ENCODE measurements around the gene TMEM163. TPM values are rescaled to one million over a fixed set of nuclear protein-coding genes. Genes with fewer than 3 reads are reported as not detected.
A peak's percentile ranks its signal among the peaks of the same experiment; 100 is the strongest.
"Not testable (repeated sequence)": the region's sequence is repeated elsewhere in the genome, so short reads cannot be mapped to it uniquely, and the experiment has no call there.

Gene TMEM163
- polyA plus RNA-seq, 5 donors = 4.8 to 13.6 (median 8.4) TPM

- no peak for DNase-seq
Observed at GRCh38 chr2:134725876-134726275, 7.1 kb upstream of the TMEM163 start.

- no peak for DNase-seq
Observed at GRCh38 chr2:134724341-134724740, 5.5 kb upstream of the TMEM163 start.

GRCh38 chr2:134723742-134724141, 4.9 kb upstream of the TMEM163 start:
- not testable (repeated sequence) for DNase-seq

DNA sequence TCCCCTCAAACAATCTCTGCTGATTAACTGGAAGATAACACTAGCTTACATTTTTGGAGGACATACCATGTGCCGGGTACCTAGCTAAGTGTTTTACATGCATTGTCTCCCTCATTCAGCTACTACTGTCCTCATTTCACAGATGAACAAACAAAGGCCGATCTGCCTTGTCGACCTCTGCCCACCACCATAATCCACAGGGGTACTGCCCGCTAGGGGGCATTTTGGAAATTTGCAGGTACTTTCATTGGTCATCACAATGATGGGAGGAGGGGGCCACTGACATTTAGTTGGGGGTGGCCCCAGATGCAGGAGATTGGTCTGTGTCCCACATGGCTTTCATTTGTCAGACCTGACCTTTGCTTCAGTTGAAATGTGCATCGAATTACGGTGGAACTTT, 3.9 kb upstream of the TMEM163 start:
- DNase-seq = no peak

DNA sequence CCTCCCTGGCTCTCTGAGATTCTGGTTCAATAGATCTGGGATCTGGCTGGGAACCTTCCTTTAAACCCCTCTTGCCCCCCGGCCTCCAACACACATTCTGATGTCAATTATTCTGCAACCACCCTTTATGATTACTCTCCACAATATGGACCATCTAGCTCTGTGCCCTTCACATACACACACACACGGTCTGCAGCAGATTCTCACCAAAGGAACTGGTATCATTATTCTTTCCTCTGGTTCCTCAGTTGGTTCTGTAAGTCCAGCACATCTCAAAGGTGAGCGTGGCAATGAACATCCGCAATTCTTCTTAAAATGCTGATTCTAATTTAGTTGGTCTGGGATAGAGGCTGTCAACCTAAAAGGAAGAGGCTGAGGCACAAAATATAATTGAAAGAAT, 2.8 kb upstream of the TMEM163 start:
- DNase-seq = no peak

DNA sequence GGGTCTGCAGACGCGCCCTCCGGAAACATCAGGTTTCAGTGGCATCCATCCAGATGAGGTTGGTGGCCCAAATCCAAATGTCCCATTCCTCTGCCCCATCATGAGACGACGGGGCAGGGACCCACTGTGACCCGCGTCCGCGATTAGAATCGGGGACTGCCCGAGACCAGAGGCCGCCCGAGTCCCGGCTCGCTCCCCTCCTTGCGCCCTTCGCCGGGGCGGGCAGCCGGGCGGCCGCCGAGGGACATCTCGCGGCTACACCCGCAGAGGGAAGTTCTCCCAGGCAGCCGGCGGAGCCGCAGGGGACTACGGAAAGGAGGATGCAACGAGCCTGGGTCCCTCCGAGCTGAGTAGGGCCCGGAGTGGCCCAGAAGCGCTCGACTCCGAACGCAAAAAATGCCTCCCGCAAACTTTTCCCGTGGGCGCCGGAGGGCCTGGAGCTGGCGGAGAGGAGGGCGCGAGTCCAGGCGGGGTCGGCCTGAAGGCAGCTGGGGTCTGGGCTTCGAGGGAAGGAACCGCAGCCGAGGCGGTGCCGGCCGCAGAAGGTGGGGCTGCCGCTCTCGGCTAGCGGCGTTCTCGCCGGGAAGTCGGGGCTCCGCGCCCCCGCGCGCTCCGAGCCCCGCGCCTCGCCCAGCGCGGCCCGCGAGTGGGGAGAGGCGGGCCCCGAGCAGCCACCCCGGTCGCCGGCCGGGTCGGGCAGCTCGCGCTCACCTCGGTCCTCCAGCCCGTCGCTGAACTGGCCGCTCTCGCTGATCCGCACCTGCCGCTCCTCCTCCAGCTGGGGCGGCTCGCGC, 580 bp downstream of the TMEM163 start:
- DNase-seq = peak in 1 of 2 donors; percentile 14

GRCh38 chr2:134717286-134718022, 1.3 kb downstream of the TMEM163 start:
- no peak for DNase-seq

GRCh38 chr2:134716721-134717243, 2.0 kb downstream of the TMEM163 start:
- DNase-seq = no peak

GRCh38 chr2:134715932-134716643, 2.7 kb downstream of the TMEM163 start:
- DNase-seq = no peak

- no peak for DNase-seq
Observed at GRCh38 chr2:134714228-134714627, 4.6 kb downstream of the TMEM163 start.

- no peak for DNase-seq
Observed at GRCh38 chr2:134713606-134714005, 5.2 kb downstream of the TMEM163 start.

- no peak for DNase-seq
Observed at GRCh38 chr2:134713176-134713575, 5.6 kb downstream of the TMEM163 start.

GRCh38 chr2:134712736-134713135, 6.1 kb downstream of the TMEM163 start:
- DNase-seq = no peak

- DNase-seq = no peak
Observed at GRCh38 chr2:134712299-134712698, 6.5 kb downstream of the TMEM163 start.

DNA sequence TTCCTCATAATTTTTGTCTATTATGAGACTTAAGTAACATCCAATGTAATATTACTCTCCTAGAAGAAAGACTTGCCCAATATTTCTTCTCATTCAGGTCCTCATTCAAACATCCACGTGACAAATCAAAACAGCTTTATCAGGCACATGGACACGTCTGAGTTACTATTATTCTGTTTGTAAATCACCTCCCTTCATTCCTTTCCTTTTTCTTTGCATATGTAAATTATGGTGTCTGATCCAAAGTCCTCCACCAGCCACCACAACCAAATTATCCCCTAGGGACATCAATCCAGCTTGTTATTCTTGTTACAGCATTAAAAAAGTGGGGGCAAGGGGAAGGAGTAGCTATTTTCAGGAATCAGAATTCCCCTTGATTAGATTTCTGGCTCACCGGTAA, 7.1 kb downstream of the TMEM163 start:
- no peak for DNase-seq

- DNase-seq = no peak
Observed at GRCh38 chr2:134707330-134707676, 11.5 kb downstream of the TMEM163 start.

GRCh38 chr2:134706587-134707329, 12.0 kb downstream of the TMEM163 start:
- no peak for DNase-seq

DNA sequence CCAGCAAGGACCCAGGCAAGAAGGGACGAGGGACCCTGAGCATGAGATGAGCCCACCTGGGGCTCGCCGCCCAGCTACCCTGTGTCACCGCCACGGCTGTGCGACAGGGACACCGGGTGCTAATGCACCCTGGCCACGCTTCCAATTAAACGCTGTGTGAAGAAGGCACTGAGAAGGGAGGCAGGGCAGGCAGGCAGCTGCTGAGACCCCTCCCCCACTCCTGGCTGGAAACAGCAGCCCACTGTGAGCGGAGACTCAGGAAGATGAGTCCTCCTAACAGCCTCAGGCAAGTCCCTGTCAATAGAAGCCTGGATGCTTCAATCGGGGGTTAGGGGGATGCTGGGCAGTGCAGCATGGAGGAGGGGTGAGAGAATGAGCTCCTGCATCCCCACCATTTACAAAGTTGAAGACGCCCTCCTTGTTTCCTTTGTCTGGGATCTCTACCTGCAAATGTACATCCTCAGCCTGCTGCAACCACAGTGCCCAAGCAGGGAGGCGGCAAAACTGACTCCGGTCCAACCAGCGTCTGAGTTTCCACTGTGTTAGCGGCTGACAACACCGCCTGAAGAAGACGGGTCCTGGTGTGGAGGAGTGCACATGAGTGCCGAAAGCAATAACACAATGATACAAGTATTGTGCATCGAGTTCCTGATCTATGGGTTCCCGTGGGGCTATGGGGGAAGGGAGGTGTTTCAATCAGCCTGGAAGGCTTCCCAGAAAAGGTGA, 12.8 kb downstream of the TMEM163 start:
- DNase-seq = no peak

DNA sequence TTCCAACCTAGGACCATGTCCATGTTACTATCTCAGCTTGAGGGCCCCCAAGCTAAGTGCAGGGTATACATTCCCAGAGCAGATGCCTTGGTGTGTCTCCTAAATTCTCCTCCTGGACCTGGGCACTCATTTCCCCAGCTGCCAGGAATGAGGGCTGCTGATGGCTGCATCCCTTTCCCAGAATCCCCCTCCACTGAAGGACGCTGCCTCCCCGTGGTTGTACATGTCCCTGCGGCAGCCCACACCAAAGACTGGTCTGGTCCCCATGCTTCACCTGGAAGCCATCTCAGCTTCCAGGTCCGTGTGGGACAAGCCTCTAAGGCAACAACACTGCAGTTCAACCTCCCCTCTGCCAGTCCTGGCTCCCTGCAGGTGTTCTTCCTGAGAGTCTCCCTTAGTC, 14.6 kb downstream of the TMEM163 start:
- no peak for DNase-seq

DNA sequence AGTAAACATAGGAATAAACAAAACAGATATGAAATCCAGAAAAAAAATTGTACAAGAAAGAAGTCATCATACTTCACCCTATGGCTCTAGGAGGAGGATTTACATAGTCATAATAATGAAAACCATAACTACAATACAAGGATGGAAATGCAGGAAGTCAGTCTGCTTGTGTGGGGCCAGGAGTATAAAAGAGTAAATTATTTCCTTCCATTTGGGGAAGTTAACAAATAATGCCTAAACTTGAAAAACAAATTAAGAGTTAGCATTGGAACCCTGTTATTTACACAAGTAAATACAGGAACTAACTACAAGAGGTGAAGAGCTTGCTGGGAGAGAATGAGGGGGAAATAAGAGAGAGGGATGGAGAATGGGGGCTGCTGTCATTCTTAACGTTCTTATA, 15.4 kb downstream of the TMEM163 start:
- no peak for DNase-seq

GRCh38 chr2:134700730-134701129, 18.1 kb downstream of the TMEM163 start:
- DNase-seq = no peak
